GM18508 (cell line): ENCODE measurements around the gene C1S.

ENCODE experiments used
- ATAC-seq: cut with Tn5 transposase; IDR thresholded peaks from one replicate; pipeline ENCODE4 v1.9.1; 2021; ENCODE audit warnings: moderate number of reproducible peaks; ENCODE audit not compliant: insufficient read depth, unreplicated experiment

The C1S gene

GRCh38 chr12:7073946-7074345 is 13.4 kb downstream of the C1S start:
- ATAC-seq, result no peak

GRCh38 chr12:7075518-7075917 is 15.0 kb downstream of the C1S start:
- no peak for ATAC-seq

GRCh38 chr12:7075939-7076338 is 15.4 kb downstream of the C1S start:
- ATAC-seq, result no peak

- no peak for ATAC-seq
These were observed 16.0 kb downstream of the C1S start for GRCh38 chr12:7076493-7076892.

- no peak for ATAC-seq
These were observed 17.6 kb downstream of the C1S start for GRCh38 chr12:7078163-7078562.

- ATAC-seq, result no peak
These were observed 19.3 kb downstream of the C1S start for GRCh38 chr12:7079826-7080125.

- ATAC-seq, result no peak
These were observed 20.5 kb downstream of the C1S start for GRCh38 chr12:7081037-7081436.

- ATAC-seq, result no peak
These were observed 22.6 kb downstream of the C1S start for GRCh38 chr12:7083125-7083524.

GRCh38 chr12:7089196-7089871 is 28.8 kb downstream of the C1S start:
- no peak for ATAC-seq

GRCh38 chr12:7090222-7090998 is 29.9 kb downstream of the C1S start:
- no peak for ATAC-seq

- ATAC-seq, result no peak
These were observed 30.7 kb downstream of the C1S start for GRCh38 chr12:7091171-7091570.

GRCh38 chr12:7091660-7092228 is 31.2 kb downstream of the C1S start:
- no peak for ATAC-seq

GRCh38 chr12:7092229-7092985 is 31.9 kb downstream of the C1S start, which contains the start of gene C1R:
C1R (minus strand) TSS chr12:7092445; CDS start chr12:7092388, 57 bp downstream.
- ATAC-seq, result no peak

- ATAC-seq, result no peak
These were observed 32.5 kb downstream of the C1S start for GRCh38 chr12:7092986-7093460.

- ATAC-seq, result no peak
These were observed 33.0 kb downstream of the C1S start for GRCh38 chr12:7093486-7093885.

- ATAC-seq, result no peak
These were observed 33.4 kb downstream of the C1S start for GRCh38 chr12:7093892-7094291.

- ATAC-seq, result no peak
These were observed 35.8 kb downstream of the C1S start for GRCh38 chr12:7096006-7096932.

- ATAC-seq, result no peak
These were observed 36.5 kb downstream of the C1S start for GRCh38 chr12:7096979-7097378.

- ATAC-seq, result no peak
These were observed 38.9 kb downstream of the C1S start for GRCh38 chr12:7099290-7099996.
